ENCODE measurements around the gene ZNF574.

DNA sequence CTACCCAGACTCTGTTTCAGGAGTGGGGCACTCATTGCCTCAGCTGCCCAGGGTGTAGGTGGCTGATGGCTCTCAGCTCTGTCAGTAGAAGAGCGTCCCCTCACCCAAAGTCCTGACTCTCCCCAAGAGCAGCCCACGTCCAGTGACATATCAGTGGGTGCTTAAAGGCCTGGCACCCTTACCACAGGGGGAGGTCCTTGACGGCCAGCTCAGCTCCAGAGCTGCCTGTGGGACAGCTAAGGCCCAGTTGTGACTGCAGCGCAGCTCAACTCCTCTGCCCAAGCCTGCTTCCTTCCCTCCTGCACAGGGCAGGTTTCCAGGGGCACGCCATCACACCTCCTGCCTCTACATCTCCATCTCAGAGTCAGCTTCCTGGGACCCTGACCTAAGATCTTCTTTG lies 38.3 kb upstream of the ZNF574 start:
- TF ChIP-seq CTCF (IDR thresholded peaks at IDR 0.05) (no peak), POLR2A (IDR thresholded peaks at IDR 0.05) (no peak)

Measured in esophagus squamous epithelium (tissue), 4 donors.